HG03045 (cell line): ENCODE data around the gene CAD.
"Not testable (repeated sequence)": the region's sequence is repeated elsewhere in the genome, so short reads cannot be mapped to it uniquely, and the experiment has no call there.

Experiments used
- ATAC-seq: cut with Tn5 transposase; IDR thresholded peaks from one replicate; pipeline ENCODE4 v1.9.1; 2021; ENCODE audit warnings: mild to moderate bottlenecking, moderate library complexity; ENCODE audit not compliant: unreplicated experiment

Gene CAD

GRCh38 chr2:27251766-27252165, 34.6 kb downstream of the CAD start:
- ATAC-seq, result no peak

DNA sequence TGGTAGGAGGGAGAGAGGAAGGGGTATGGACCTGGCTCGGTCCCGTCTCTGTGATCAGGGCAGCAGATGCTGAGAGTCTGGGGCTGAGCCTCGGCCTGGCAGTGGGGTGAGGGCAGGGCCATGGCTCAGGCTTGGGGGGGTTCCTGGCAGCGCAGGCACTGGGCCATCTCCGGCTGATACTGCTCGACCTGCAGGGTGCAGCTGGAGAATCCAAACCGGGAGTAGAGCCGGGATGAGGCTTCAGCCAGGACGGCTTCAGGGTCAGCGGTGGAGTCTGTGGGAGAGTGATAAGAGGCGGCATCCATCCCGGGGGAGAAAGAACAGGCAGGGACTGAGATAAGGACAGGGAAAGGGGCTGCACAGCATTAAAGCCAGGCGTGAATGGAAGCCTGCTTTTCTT, 38.0 kb downstream of the CAD start:
- no peak for ATAC-seq

GRCh38 chr2:27255660-27256059, 38.5 kb downstream of the CAD start:
- ATAC-seq, result no peak

DNA sequence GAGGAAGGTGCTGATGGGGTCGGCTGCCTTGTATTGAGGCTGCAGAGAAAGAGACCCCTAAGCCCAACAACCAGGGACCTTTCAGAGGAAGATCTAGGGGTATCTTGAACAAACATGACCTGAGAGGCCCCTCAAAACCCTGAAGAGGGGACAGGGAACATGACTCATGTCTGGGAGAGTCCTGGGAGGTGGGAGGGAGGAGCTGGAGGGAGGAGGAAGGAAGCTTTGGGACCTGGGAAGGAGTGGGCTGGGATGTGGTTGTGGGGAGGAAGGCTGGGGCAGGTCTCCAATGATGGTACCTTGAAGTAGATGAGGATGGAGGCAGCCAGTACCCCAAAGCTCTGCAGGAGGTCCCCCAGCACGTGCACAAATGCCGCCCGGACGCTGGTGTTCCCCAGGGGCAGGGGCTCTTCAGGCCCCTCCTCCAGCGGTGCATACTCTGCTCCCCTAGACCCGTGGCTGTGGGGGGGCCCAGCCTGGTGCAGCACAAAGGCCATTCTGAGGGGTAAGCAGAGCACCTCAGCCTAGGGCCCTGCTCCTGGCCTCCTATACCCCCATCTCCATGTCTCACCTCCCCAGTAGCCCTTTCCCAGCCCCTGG, 39.8 kb downstream of the CAD start:
- ATAC-seq, result no peak

- no peak for ATAC-seq
Observed at GRCh38 chr2:27258051-27258450, 40.9 kb downstream of the CAD start.

DNA sequence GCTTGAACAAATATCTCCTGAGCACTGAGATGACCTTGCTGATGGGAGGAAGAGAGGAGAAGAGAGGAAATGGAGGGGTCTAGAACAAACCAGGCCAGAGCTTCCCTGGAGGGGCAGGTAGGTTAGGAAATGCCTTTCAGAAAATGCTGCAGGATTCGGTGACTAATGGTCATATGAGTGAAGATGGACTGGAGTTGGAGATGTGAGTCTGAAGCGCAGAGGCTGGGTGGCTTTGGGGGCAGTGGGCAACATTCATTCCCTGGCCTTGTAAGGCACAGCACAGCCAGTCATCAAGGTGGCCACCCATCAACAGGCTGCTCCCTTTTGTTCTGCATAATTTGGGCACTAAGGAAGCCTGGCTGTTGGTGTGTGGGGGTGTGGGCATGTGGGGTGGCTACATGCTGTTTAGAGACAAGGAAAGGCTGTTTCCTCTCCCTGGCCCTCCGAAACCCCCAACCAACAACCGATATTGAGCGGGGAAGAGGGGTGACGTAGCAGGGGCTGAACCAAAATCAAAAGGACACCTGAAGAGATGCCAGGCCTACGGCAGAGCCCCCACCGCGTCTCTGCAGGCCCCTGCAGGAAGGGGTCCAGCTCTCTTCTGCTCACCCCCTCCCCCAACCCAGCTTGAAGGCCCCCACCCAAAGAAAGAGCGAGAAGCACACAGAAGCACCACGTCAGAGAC, 44.2 kb downstream of the CAD start:
- no peak for ATAC-seq

DNA sequence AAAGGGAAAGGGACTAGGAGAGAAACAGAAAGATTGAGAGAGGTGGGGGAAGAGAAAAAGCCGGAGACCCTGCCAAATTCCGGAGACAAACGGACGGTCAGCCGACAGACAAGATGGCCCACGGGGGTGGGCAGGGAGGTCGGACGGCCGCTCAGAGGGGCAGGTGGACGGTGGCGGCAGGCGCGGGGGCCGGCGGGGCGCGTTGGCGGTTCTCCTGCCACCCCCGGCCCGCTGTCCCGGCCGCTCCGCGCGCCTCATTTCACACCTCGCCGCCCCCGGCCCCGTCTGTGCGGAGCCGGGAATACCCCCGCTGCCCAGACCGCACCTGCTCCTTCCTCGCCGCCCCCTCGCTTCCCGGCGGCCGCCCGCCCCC, 44.7 kb downstream of the CAD start:
- no peak for ATAC-seq

GRCh38 chr2:27262379-27263286, 45.5 kb downstream of the CAD start, which contains the start of gene SLC30A3:
TSS of gene SLC30A3 (minus strand) at chr2:27263047. CDS start at chr2:27262906, 141 bp downstream.
- peak; percentile 49 for ATAC-seq

GRCh38 chr2:27263287-27264252, 46.4 kb downstream of the CAD start:
- no peak for ATAC-seq

GRCh38 chr2:27264253-27264752, 47.1 kb downstream of the CAD start:
- ATAC-seq, result no peak

DNA sequence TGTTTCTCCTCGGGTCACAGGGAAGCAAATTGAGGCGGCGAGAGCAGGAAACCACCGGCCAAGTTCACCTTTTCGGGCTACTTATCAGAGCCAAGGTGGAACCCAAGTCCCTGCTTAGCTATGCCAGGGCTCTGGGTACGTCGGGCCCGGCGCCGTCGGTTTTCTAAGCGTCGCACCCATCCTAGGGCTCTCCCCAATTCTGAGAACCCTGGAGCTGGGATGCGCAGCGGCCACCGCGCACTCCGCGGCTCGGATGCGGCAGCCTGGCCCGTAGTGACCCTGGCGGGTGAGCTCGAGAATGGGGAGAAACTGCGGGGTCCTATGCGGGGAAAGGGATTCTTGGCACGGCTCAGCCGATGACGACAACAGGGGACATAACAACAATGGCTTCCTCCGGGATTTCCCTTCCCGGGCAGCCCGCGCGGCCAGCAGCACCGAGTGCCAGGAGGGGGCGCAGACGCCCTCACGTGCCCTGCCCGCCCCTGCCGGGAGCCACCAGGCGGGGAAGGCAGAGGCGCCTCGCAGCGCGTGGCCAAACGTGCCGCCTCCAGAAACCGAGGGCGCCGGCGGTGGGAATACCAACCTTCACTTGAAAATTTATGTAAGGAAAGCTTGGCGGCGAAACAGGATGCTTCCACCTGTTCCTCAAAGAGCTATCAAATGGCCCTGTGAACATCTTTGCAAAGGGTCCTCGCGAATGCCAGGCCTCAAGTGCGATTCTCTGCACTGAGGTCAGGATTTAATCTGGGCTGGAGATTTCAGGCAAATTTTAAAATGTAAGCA, 47.8 kb downstream of the CAD start:
- ATAC-seq, result no peak

- ATAC-seq, result no peak
Observed at GRCh38 chr2:27265536-27265870, 48.3 kb downstream of the CAD start.

GRCh38 chr2:27268296-27268695, 51.1 kb downstream of the CAD start:
- ATAC-seq, result not testable (repeated sequence)

- no peak for ATAC-seq
Observed at GRCh38 chr2:27270131-27270530, 53.0 kb downstream of the CAD start.

DNA sequence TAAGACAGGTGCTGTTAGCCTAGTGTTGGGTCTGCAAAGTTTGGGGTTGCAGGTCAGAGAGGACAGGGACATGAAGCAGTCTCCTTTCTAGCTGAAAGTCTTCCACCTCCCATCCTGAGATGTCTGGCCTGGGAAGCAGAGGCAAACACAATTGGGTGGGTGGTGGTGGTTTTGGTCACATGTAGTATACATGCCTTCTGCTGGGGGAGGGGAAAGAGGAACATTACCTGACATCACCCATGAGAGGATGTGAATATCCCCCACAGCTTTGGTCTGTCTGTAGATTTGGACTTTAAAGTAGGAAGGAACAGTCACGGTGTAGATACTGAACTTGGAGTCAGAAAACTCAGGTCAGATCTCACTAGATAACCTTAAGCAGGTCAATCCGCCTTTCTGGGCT, 53.5 kb downstream of the CAD start:
- no peak for ATAC-seq

DNA sequence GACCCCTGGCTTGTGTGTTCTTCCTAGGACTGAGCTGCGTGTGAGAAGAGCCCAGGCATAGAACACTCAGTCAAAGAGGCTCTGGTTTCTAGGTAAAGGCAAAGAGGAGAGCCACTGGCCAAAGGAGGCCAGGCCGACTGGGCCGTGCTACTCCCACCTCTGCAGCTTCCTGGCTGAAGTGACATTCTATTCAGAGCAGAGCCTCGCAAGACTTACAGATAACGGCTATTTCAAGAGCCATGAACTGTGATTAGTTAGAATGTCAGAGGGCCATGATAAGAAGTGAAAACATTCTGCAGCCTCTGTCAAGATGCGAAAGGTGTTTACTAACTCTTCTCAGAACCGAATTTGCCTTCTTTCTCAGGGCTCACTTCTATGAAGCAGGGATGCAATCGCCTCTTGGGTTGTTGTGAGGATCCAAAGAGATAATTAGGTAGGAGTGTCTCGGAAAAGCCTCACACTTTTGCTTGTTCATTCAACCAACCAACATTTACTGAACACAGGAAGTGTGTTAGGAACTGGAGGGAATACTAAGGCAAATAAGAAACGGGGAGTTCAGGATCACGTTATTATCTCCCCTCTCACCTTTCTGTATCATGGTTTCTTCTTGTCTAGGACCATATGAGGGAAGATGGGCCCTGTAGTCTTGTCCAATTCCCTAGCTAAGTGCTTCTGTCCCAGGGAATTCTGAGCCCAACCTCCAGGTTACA, 54.6 kb downstream of the CAD start:
- no peak for ATAC-seq

GRCh38 chr2:27272537-27273522, 55.7 kb downstream of the CAD start:
- not testable (repeated sequence) for ATAC-seq
